GM08714 (cell line): ENCODE measurements around the gene PLCG1.

Experiments used
- H3K4me3 ChIP-seq: fragments of 200-500 bp; sonication (Bioruptor generic); 2 replicates; pipeline ENCODE4 v1.5.1; 2014; ENCODE audit warnings: mild to moderate bottlenecking, low read length, inconsistent platforms
- ZNF274 ChIP-seq: IDR thresholded peaks from 2 replicates; pipeline ENCODE4 v1.6.1; 2012; ENCODE audit warnings: mild to moderate bottlenecking, low read depth, low read length

The PLCG1 gene

DNA sequence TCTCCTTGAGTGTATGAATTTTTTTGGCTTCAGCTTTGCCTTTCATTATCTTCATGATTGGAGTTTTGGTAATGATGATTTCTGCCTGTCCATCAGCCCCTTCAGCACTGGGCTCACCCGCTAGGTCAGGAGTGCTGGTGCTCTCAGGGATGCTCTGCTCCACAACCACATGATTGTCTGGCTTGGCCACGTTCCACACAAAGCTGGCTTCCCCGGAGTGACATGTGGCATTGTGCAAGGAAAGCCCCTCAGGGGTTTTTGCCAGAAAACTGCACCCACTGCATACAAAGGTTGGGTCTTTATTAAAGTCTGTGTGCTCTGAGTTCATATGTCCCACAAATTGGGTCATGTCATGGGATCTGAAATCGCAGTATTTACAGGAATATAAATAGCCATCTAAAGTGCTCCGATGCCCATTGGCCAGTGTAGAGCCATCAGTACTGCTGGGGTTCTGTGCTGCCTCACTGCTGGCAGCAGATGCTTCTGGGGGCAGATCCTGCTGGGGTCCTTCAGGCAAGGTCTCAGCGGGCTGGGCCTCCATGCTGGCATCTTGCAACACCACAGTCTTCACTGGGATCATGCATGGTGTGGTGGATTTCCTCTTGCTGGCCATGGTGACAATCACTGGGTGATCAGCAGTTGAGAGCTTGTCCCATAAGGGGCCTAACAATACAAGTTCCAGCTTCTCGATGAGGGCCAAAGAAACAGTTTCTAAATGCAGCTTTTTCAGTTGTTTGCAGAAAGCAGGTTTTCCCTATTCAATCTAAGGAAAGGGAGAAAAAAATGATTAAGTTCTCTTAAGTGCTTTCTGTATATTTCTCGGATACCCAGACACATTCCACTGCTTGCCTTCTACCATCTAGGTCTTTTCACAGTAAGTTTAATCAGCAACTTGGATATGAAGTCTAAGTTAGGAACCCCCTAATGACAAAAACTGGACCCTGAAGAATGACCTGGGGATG lies 67.2 kb downstream of the PLCG1 start:
- no peak for TF ChIP-seq ZNF274
- no peak overlapping the region for H3K4me3 ChIP-seq

DNA sequence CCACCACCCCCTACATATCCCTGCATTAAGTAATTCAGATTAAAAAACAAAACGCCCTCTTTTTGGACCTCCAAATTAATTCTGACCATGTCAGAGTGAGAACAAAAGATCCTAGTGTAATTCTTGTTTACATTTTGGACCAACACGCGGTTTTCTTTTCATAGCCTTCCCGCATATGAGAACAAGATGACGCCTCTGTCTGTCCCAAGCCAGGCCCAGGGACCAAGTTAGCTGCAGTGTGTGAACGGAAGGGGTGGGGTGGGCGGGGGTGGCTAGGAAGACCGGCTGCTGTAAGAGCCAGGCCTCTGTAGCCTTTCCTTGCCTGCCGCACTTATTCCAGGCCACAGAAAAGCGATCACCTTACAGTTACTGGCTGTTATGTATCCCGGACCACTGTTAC lies 68.0 kb downstream of the PLCG1 start:
- H3K4me3 ChIP-seq: no peak overlapping the region
- no peak for TF ChIP-seq ZNF274

DNA sequence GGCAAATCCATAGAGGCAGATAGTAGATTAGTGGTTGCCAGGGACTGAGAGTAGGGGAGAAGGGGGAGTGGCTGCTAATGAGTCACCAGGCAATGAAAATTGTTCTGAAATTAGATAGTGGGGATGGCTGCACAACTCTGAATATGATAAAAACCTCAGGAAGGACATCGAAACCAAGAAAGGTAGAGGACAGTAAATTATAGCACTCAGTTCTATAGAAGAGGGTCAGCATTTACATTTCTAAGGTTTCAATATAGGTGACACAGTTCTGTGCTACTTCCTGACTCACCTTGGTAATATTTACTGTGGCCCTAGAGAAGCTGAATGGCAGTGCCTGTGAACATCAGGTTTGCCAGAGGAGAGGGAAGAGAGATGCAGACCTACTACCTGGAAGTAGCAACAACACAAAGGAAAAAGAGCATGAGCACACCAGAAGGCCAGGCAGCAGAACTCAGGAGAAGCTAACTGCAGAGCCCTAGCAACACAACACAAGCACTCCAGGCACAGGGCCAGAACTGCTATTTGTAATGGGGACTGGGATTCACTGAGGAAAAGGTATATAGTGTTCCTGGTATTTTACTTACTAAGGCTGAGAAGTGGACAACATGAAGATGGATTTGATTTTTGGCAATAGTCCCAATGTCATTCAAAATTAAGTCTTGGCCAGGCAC lies 75.9 kb downstream of the PLCG1 start:
- H3K4me3 ChIP-seq: no peak overlapping the region
- no peak for TF ChIP-seq ZNF274

DNA sequence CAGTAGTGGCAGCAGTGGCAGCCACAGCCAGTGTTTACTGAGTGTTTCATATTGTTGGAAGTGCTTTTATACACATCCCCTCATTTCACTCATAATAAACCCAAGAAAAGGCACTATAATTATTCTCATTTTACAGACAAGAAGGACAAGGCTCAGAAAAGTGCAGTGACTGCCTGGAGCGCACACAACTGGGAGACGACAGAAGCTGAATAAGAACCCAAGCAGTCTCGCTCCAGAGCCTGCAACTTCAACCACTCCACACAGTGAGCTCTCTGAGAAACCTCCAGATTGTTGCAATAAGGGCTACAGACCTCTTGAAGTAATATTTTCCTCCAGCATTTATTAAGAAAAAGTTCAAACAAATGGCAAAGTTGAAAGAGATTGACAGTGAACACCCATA lies 76.9 kb downstream of the PLCG1 start:
- no peak for TF ChIP-seq ZNF274
- no peak overlapping the region for H3K4me3 ChIP-seq

DNA sequence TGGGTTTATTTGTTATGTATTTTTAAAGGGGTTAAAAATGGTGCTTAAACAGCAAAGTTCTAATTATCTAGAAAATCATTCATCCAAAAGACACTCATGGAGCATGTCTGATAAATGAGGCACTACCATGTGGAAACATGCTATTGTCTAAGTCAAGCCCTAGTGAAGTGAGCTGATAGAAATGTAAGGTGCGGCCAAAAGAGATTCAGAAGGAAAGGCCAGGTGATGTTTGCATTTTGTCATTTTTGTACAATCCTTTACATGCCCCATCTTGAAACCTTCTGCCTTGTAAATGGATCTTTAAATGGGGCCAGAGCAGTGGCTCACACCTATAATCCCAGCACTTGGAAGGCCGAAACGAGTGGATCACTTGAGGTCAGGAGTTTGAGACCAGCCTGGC lies 77.3 kb downstream of the PLCG1 start:
- TF ChIP-seq ZNF274: no peak

DNA sequence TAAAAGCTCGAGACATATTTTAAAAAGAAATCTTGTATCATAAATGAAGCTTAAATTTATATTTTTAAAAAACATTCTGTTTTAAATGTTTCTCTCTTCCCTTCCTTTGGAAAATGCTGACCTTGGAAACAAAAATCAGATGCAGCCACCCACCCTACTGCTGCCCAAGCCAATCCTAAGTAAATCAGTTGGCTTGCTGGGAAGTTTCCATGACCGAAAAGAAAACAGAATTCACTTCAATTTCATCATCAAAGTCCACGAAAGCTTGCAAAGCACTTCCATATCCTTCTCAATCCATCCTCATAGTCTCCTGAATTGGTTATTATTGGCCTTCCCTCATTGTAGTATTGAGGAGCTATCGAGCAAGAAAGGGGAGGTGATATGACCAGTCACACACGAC lies 80.1 kb downstream of the PLCG1 start:
- H3K4me3 ChIP-seq: no peak overlapping the region
- no peak for TF ChIP-seq ZNF274

More for the DNA sequence above, 77.3 kb downstream of the PLCG1 start:
- no peak overlapping the region for H3K4me3 ChIP-seq

DNA sequence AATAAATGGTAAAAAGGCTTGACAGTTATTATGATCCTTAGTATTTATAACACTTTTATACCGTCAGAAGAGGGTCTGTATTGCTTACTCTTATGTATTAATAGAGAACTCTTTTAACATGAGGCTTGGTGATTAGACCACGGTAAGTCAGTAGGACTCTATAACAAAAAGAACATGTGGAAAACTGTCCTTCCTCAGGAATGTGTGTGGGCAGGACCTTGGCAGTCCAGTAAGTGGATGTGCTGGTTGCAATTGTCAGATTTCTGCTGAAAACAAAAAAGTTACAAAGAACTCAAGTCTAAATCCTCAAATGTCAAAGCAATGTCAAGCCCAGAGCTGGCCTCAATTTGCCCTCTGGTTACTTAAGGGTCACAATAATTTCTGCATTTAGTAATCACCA lies 81.1 kb downstream of the PLCG1 start:
- no peak for TF ChIP-seq ZNF274
- no peak overlapping the region for H3K4me3 ChIP-seq

DNA sequence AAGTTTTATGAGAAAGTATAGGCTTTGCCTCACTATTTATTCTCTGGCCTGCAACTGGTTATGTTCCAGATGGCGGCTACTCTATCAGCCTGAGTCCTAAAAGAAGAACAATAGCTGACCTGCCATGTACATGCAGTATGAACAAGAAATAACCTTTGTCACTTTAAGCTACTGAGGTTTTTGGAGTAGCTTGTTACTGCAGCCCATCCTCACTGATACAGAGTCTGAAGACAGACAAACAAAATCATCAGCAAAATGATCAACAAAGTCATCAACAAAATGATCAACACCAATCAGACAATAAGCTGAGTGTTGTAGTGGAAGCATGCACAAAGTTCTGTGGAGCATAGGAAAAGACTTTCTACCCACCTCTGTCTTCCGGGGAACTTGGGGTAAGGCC lies 82.5 kb downstream of the PLCG1 start:
- no peak for TF ChIP-seq ZNF274
- H3K4me3 ChIP-seq: no peak overlapping the region

DNA sequence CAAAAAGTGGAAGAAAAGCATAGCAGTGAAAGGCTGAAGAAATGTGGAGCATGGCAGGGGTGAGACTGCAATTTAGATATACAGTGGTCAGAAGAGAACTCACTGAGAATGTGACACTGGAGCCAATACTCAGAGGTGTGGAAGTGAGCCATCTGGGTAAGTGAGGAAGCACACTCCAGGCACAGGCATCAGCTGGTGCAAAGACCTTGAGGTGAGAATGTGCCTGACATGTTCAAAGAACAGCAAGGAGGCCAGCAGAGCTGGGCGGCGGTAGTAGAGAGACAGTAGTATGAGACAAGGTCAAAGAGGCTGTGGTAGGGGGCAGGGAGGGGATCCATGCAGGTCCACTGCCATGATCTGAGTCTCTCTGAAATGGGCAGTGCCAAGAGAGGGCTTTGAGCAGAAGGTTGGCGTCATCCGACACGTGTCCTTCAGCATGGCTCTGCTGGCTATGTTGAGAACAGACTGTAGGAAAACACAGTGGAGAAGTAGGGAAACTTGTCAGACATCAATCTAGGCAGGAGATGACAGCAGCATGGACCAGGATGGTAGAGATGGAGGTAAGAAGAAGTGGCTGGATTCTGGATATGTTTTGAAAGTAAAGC lies 84.4 kb downstream of the PLCG1 start:
- TF ChIP-seq ZNF274: no peak

DNA sequence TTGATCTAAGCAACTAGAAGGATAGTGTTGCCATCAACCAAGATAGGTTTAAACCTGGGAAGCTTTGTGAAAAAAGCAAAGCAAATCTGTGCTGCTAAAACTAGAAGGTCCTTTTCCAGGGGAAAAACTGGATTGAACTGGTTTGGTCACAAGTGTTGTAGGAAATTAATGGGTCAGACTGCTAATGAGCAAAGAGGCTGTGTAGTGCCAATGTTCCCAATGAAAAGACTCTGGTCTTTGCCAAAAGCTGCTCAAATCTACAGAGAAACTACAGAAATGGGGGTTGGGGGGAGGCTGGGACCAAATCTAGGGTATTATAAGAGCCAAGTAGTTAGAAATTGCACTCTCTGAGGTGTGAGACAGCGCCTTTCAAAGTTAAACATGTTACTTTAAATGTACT lies 85.0 kb downstream of the PLCG1 start:
- no peak overlapping the region for H3K4me3 ChIP-seq
- no peak for TF ChIP-seq ZNF274

More for the DNA sequence above, 84.4 kb downstream of the PLCG1 start:
- no peak overlapping the region for H3K4me3 ChIP-seq

DNA sequence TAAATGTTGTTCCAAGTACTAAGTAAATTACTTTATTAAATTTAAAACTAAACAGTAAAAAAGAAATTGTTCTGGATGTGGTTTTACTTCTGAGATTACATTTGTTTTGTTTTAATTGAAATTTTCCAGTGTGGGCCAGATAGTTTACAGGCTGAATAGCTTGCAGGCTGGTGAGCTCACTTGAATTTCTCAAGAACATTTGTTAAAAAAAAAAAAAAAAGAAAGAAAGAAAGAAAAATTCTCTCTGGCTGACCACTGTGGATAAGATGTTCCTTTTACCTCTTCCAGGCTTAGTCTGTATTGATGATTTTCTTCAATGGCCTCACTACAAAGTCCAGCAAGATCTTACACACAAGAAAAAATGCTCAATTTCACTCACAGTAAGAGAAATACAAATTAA lies 85.4 kb downstream of the PLCG1 start:
- H3K4me3 ChIP-seq: no peak overlapping the region
- TF ChIP-seq ZNF274: no peak

DNA sequence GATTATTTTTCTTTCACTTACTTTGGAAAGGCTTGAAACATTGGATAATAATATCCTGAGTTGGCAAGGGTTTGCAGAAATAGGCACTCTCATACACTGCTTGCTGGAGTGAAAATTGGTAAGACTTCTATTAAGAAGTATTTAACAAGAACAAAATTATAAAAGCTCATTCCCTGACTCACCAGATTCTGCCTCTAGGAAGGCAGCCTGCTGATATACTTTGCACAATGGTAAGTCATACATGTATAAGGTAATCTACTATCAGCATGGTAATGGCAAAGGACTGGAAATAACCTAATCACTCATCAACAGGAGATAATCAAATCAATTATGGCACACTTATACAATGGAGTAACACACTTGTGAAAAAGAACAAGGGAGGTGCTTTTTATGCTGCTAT lies 85.8 kb downstream of the PLCG1 start:
- TF ChIP-seq ZNF274: no peak
- H3K4me3 ChIP-seq: no peak overlapping the region

DNA sequence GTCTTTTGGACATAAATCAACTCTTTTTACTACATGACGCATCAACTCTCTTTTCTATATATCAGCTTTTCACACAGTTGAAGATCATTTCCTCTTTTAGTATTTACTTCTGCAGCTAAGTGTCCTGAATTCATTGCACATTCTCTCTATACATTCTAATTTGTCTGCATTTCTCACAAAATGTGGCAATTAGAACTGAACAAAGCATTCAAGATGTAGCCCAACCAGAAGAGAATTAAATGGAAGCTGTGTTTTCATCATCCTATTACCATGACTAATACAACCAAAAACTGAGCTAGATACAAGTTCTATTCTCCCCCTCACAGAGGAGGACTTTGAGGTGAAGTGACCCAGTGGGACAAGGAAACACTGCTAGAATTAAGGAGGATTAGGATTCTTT lies 86.9 kb downstream of the PLCG1 start:
- no peak for TF ChIP-seq ZNF274
- H3K4me3 ChIP-seq: no peak overlapping the region

DNA sequence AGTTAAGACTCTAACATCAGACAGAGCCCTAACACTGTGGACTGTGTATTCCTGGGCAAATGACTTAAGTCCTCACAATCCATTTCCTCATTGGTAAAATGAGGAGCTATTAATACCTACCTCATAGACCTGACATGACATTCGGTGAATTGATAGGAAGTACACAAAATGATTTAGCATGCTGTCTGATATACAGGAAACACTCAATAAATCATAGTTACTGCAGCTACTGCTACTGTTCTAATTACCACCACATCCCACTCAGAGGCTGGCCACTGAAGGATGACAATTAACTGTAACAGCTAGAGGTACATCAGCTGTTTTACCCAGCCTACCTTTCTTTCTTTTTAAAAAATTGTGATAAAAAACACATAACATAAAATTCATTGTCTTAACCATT lies 87.7 kb downstream of the PLCG1 start:
- H3K4me3 ChIP-seq: no peak overlapping the region
- no peak for TF ChIP-seq ZNF274

DNA sequence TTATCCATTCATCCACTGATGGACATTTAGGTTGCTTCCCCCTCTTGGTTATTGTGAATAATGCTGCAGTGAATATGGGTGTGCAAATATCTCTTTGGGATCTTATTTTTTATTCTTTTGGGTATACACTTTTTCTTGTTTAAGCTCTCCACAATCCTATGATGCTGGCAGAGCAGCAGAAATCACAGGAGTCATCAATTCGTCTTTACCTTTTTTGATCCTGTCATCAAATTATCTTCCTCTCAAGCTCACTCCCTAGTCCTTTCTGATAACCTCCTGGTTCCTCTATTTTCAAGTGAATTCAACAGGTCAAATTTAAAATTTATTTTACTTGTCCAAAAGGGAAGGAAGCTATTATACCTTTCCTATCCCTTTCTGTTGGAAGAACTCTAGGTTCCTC lies 89.1 kb downstream of the PLCG1 start:
- H3K4me3 ChIP-seq: no peak overlapping the region; the same call in 1 of the 2 replicates
- no peak for TF ChIP-seq ZNF274
